ENCODE data around the gene NCBP2. TPM values are rescaled to one million over a fixed set of nuclear protein-coding genes. Genes with fewer than 3 reads are reported as not detected.

NCBP2 gene
- total RNA-seq, 1 experiment from 2014 or later: 102 TPM

- H3K27me3 ChIP-seq: peaks cover 8% of the 10 kb centered on the region; the same call in 1 of the 2 replicates
- no peak overlapping the region for H3K4me3 ChIP-seq
- H3K27ac ChIP-seq: no peak overlapping the region
- no peaks in the 10 kb centered on the region for H3K36me3 ChIP-seq
- no peak for DNase-seq
- H3K4me1 ChIP-seq: no peaks in the 10 kb centered on the region
- H3K9me3 ChIP-seq (replicated peaks): peaks cover 10% of the 10 kb centered on the region
Observed at GRCh38 chr3:196971094-196971698, 28.9 kb upstream of the NCBP2 start.

GRCh38 chr3:196970547-196971093 lies 28.3 kb upstream of the NCBP2 start:
- Histone ChIP-seq H3K36me3 (no peaks in the 10 kb centered on the region), H3K4me3 (no peak overlapping the region), H3K4me1 (no peaks in the 10 kb centered on the region), H3K9me3 (replicated peaks) (peaks cover 10% of the 10 kb centered on the region), H3K27ac (no peak overlapping the region), H3K27me3 (peaks cover 8% of the 10 kb centered on the region; the same call in 1 of the 2 replicates)
- no peak for DNase-seq

- Histone ChIP-seq H3K4me1 (no peaks in the 10 kb centered on the region), H3K36me3 (no peaks in the 10 kb centered on the region), H3K27me3 (peaks cover 8% of the 10 kb centered on the region; the same call in 1 of the 2 replicates), H3K4me3 (peak overlapping the region; percentile 78), H3K9me3 (replicated peaks) (peaks cover 10% of the 10 kb centered on the region), H3K27ac (no peak overlapping the region)
- DNase-seq: peak; percentile 52 to 71
Observed at GRCh38 chr3:196969660-196970546, 27.6 kb upstream of the NCBP2 start.

GRCh38 chr3:196969134-196969659 lies 26.9 kb upstream of the NCBP2 start:
- peak; percentile 45 to 52 for DNase-seq
- Histone ChIP-seq H3K27ac (no peak overlapping the region), H3K9me3 (replicated peaks) (peaks cover 10% of the 10 kb centered on the region), H3K4me1 (no peaks in the 10 kb centered on the region), H3K36me3 (no peaks in the 10 kb centered on the region), H3K4me3 (peak overlapping the region; percentile 78), H3K27me3 (peaks cover 8% of the 10 kb centered on the region; the same call in 1 of the 2 replicates)

GRCh38 chr3:196968233-196969133 lies 26.2 kb upstream of the NCBP2 start, which contains the start of gene PIGZ:
Gene PIGZ, minus strand, starts transcription at chr3:196968833. Its CDS starts 16,802 bp downstream, at chr3:196952031.
- peak within 1 kb of the TSS; percentile 78 for H3K4me3 ChIP-seq
- peaks cover 10% of the 10 kb centered on the region for H3K9me3 ChIP-seq (replicated peaks)
- peak; percentile 21 to 51 for DNase-seq
- H3K27me3 ChIP-seq: peaks cover 8% of the 10 kb centered on the region; the same call in 1 of the 2 replicates
- H3K4me1 ChIP-seq: no peaks in the 10 kb centered on the region
- no peaks in the 10 kb centered on the region for H3K36me3 ChIP-seq
- H3K27ac ChIP-seq: no peak within 1 kb of the TSS

GRCh38 chr3:196967412-196968232 lies 25.3 kb upstream of the NCBP2 start:
- no peak for DNase-seq
- no peak overlapping the region for H3K4me3 ChIP-seq
- no peaks in the 10 kb centered on the region for H3K4me1 ChIP-seq
- H3K36me3 ChIP-seq: no peaks in the 10 kb centered on the region
- H3K27me3 ChIP-seq: peaks cover 8% of the 10 kb centered on the region; the same call in 1 of the 2 replicates
- H3K27ac ChIP-seq: no peak overlapping the region
- peaks cover 7% of the 10 kb centered on the region for H3K9me3 ChIP-seq (replicated peaks)

GRCh38 chr3:196966526-196967401 lies 24.4 kb upstream of the NCBP2 start:
- Histone ChIP-seq H3K27ac (no peak overlapping the region), H3K4me1 (no peaks in the 10 kb centered on the region), H3K36me3 (no peaks in the 10 kb centered on the region), H3K4me3 (no peak overlapping the region), H3K9me3 (replicated peaks) (peaks cover 5% of the 10 kb centered on the region), H3K27me3 (peaks cover 8% of the 10 kb centered on the region; the same call in 1 of the 2 replicates)
- DNase-seq: no peak

GRCh38 chr3:196965804-196966173 lies 23.5 kb upstream of the NCBP2 start:
- no peaks in the 10 kb centered on the region for H3K9me3 ChIP-seq (replicated peaks)
- H3K27me3 ChIP-seq: peaks cover 8% of the 10 kb centered on the region; the same call in 1 of the 2 replicates
- no peak overlapping the region for H3K4me3 ChIP-seq
- H3K27ac ChIP-seq: no peak overlapping the region
- no peaks in the 10 kb centered on the region for H3K36me3 ChIP-seq
- no peak for DNase-seq
- no peaks in the 10 kb centered on the region for H3K4me1 ChIP-seq

- H3K4me1 ChIP-seq: no peaks in the 10 kb centered on the region
- no peak for DNase-seq
- H3K27me3 ChIP-seq: peaks cover 4% of the 10 kb centered on the region; the same call in 1 of the 2 replicates
- no peak overlapping the region for H3K4me3 ChIP-seq
- H3K9me3 ChIP-seq (replicated peaks): no peaks in the 10 kb centered on the region
- H3K36me3 ChIP-seq: no peaks in the 10 kb centered on the region
- no peak overlapping the region for H3K27ac ChIP-seq
Observed at GRCh38 chr3:196965112-196965803, 22.9 kb upstream of the NCBP2 start.

GRCh38 chr3:196963631-196963953 lies 21.3 kb upstream of the NCBP2 start:
- H3K27me3 ChIP-seq: peaks cover 3% of the 10 kb centered on the region; the same call in 1 of the 2 replicates
- no peaks in the 10 kb centered on the region for H3K9me3 ChIP-seq (replicated peaks)
- no peaks in the 10 kb centered on the region for H3K36me3 ChIP-seq
- no peak overlapping the region for H3K27ac ChIP-seq
- H3K4me3 ChIP-seq: no peak overlapping the region
- H3K4me1 ChIP-seq: no peaks in the 10 kb centered on the region
- no peak for DNase-seq

- Histone ChIP-seq H3K27ac (no peak overlapping the region), H3K27me3 (peaks cover 3% of the 10 kb centered on the region; the same call in 1 of the 2 replicates), H3K9me3 (replicated peaks) (no peaks in the 10 kb centered on the region), H3K4me1 (no peaks in the 10 kb centered on the region), H3K4me3 (no peak overlapping the region), H3K36me3 (no peaks in the 10 kb centered on the region)
- no peak for DNase-seq
Observed at GRCh38 chr3:196962930-196963630, 20.8 kb upstream of the NCBP2 start.

Measured in SJCRH30 (cell line).